Stimulated activated effector memory CD8-positive, alpha-beta T cell treated with anti-CD3 and anti-CD28 coated beads, Interleukin-12 subunit alpha, Interleukin-12 subunit beta, amount 100 ng/mL, for 72 hours (primary cell): Measurements from ENCODE around the gene LOXHD1.

Source experiments
- ATAC-seq: fragments of 150-1000 bp; cut with Tn5 transposase; 2 replicates; pipeline ENCODE4 v1.10.0; 2021
- DNase-seq, 2 donors: peaks; one replicate each; pipeline ENCODE4 v3.0.0; 2021 to 2022; ENCODE audit warnings: low spot score in 2 of 2
- H3K27ac Mint-ChIP-seq: one replicate; pipeline ENCODE4 v1.8.0; 2022; ENCODE audit warnings: mild to moderate bottlenecking, mixed read lengths
- H3K36me3 Mint-ChIP-seq: one replicate; pipeline ENCODE4 v1.8.0; 2022; ENCODE audit warnings: mild to moderate bottlenecking, mixed read lengths
- H3K4me1 Mint-ChIP-seq: one replicate; pipeline ENCODE4 v1.8.0; 2022; ENCODE audit warnings: mixed read lengths
- H3K4me3 Mint-ChIP-seq: one replicate; pipeline ENCODE4 v1.8.0; 2022; ENCODE audit warnings: mild to moderate bottlenecking, mixed read lengths
- H3K9me3 Mint-ChIP-seq: one replicate; pipeline ENCODE4 v1.8.0; 2022; ENCODE audit warnings: mixed read lengths

The LOXHD1 gene

DNA sequence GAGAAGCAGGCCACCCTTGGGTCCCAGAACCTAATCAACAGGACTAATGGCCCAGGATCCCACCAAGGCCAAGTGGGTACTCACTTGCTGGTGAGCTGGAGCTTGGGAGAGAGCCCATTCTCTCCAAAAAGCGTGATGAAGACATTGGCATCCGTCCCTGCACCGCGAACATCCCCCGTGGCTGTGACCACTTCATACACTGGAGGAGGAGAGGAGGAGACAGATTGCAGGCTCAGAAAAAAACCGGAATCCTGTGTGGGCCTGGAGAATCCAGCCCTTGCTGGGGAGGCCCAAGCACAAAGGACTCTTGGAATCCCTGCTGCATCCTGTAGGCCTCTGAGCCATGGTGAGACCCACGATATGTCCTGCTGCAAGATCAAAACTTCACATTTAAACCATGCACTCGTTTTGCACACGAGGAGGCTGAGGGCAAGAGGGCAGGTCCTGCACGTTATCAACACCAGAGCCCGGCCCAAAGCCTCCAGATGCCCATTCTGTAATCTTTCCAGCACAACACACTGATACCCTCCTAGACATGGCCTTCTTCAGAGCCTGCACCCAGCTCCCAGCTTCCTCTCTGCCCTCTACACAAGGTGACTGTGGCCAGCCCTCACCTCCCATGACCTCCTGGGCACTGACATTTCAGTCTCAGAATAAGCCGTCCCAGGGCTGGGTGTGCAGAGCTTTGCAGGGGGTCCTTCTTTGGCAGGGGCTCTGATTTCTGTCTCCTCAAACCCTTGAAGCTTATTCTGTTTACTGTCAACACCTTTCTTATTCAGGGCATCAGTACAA is 7.8 kb downstream of the LOXHD1 start:
- Mint-ChIP-seq H3K27ac (no peak overlapping the region), H3K36me3 (no peaks in the 10 kb centered on the region), H3K4me3 (no peak overlapping the region), H3K9me3 (no peaks in the 10 kb centered on the region), H3K4me1 (no peaks in the 10 kb centered on the region)
- ATAC-seq: no peak
- no peak for DNase-seq

DNA sequence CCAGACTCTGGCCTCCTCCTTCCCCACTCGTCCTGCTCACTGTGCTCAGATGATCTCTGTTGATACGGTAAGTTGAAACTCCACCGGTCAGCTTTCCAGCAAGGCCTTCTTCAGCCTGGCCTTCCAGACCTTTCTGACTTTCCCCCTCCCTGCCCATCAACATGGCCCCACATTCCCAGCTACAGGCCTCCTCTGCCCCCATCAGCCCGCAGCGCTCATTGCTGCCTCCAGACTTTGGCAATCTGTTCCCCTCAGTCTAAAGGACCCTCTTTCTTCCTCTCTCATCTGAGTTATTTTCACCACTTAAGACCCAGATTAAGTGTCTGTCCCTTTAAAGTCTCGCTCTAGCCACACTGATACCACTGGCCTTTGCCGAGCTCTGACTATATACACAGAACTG is 10.6 kb downstream of the LOXHD1 start:
- Mint-ChIP-seq H3K9me3 (no peaks in the 10 kb centered on the region), H3K36me3 (no peaks in the 10 kb centered on the region), H3K4me1 (no peaks in the 10 kb centered on the region), H3K27ac (no peak overlapping the region), H3K4me3 (no peak overlapping the region)
- ATAC-seq (peak; percentile 11), DNase-seq (no peak)

DNA sequence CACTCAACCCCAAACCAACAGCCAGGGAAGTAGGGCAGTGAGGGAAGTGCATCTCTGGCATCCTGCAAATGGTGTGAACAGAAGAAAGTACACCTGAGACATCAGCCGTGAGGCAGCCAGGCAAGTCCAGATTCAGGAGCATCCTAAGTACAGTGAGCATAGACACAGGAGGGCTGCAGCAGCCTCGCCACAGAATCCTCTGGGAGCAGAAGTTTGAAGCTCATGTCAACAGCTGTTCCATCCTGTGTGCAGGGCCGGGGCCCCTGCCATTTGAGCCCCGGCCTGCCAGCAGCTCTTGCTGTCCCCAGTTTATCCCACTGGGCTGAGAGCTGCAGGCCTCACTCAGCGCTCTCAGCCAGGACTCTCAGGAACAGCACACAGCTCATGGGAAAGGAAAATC is 14.5 kb downstream of the LOXHD1 start:
- DNase-seq: no peak
- Mint-ChIP-seq H3K4me3 (no peak overlapping the region), H3K36me3 (no peaks in the 10 kb centered on the region), H3K4me1 (no peaks in the 10 kb centered on the region), H3K27ac (no peak overlapping the region), H3K9me3 (no peaks in the 10 kb centered on the region)
- ATAC-seq: no peak

GRCh38 chr18:46641917-46642316 is 15.1 kb downstream of the LOXHD1 start:
- ATAC-seq (no peak), DNase-seq (no peak)
- Mint-ChIP-seq H3K9me3 (no peaks in the 10 kb centered on the region), H3K36me3 (no peaks in the 10 kb centered on the region), H3K27ac (no peak overlapping the region), H3K4me3 (no peak overlapping the region), H3K4me1 (no peaks in the 10 kb centered on the region)

- H3K4me1 Mint-ChIP-seq: no peaks in the 10 kb centered on the region
- H3K9me3 Mint-ChIP-seq: no peaks in the 10 kb centered on the region
- H3K27ac Mint-ChIP-seq: no peak overlapping the region
- H3K36me3 Mint-ChIP-seq: no peaks in the 10 kb centered on the region
- no peak for DNase-seq
- ATAC-seq: no peak
- no peak overlapping the region for H3K4me3 Mint-ChIP-seq
Measured at GRCh38 chr18:46639386-46639785, 17.6 kb downstream of the LOXHD1 start.

- no peak overlapping the region for H3K27ac Mint-ChIP-seq
- ATAC-seq (no peak), DNase-seq (no peak)
- no peaks in the 10 kb centered on the region for H3K4me1 Mint-ChIP-seq
- no peaks in the 10 kb centered on the region for H3K36me3 Mint-ChIP-seq
- no peaks in the 10 kb centered on the region for H3K9me3 Mint-ChIP-seq
- H3K4me3 Mint-ChIP-seq: no peak overlapping the region
Measured at GRCh38 chr18:46636040-46636630, 20.9 kb downstream of the LOXHD1 start.

- Mint-ChIP-seq H3K4me3 (no peak overlapping the region), H3K4me1 (peaks cover 12% of the 10 kb centered on the region), H3K27ac (no peak overlapping the region), H3K9me3 (peaks cover 2% of the 10 kb centered on the region), H3K36me3 (no peaks in the 10 kb centered on the region)
- no peak for DNase-seq
- no peak for ATAC-seq
Measured at GRCh38 chr18:46632401-46633071, 24.5 kb downstream of the LOXHD1 start.

DNA sequence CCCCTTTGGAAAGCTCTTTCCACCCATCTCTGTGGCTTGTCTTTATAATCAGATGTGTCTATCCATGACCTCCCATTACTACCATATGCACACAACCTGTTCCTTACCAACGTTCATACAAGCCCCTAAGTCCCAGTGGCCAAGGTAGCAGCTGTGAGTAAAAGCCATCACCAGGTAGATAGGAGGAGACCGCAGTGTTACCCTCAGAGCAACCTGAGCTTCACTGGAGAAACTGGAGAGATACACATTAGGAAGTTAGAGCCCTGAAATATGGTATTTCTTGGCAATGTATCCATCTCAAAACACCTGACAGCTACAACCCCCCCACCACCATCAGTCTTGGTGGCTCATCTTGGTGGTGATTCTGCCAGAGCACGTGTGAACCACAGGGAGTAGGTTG is 26.0 kb downstream of the LOXHD1 start:
- Mint-ChIP-seq H3K27ac (no peak overlapping the region), H3K4me3 (no peak overlapping the region), H3K9me3 (peaks cover 2% of the 10 kb centered on the region), H3K36me3 (no peaks in the 10 kb centered on the region), H3K4me1 (peaks cover 12% of the 10 kb centered on the region)
- no peak for DNase-seq
- no peak for ATAC-seq

- Mint-ChIP-seq H3K4me3 (no peak overlapping the region), H3K4me1 (peaks cover 12% of the 10 kb centered on the region), H3K27ac (no peak overlapping the region), H3K36me3 (no peaks in the 10 kb centered on the region), H3K9me3 (peaks cover 2% of the 10 kb centered on the region)
- DNase-seq (peak in 1 of 2 donors; percentile 47), ATAC-seq (peak; percentile 85)
Measured at GRCh38 chr18:46630160-46630559, 26.9 kb downstream of the LOXHD1 start.

DNA sequence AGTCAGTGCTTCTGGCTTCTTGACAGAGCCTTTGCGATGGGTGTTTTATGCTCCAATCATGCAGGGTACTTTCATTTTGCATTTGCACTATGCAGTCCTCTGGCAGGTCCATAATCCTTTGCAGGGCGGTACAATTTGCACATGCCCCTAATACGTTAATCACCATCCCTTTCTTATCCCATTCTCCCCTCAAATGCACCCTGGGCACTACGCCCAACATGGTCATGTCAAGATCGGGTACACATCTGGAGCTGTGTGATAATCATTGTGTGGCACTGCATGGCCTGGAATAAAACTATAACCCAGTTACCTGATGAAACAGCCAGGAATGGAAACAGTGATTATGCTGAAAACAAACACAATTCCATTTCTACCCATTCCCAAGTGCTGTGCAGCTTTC is 27.7 kb downstream of the LOXHD1 start:
- ATAC-seq: no peak

GRCh38 chr18:46628206-46628605 is 28.8 kb downstream of the LOXHD1 start:
- no peaks in the 10 kb centered on the region for H3K36me3 Mint-ChIP-seq
- ATAC-seq (no peak), DNase-seq (peak in 1 of 2 donors; percentile 15)
- peaks cover 28% of the 10 kb centered on the region for H3K4me1 Mint-ChIP-seq
- peaks cover 2% of the 10 kb centered on the region for H3K9me3 Mint-ChIP-seq
- H3K27ac Mint-ChIP-seq: no peak overlapping the region
- H3K4me3 Mint-ChIP-seq: no peak overlapping the region

More for the DNA sequence above, 27.7 kb downstream of the LOXHD1 start:
- no peak for DNase-seq
- no peak overlapping the region for H3K4me3 Mint-ChIP-seq
- no peak overlapping the region for H3K27ac Mint-ChIP-seq
- peaks cover 2% of the 10 kb centered on the region for H3K9me3 Mint-ChIP-seq
- peaks cover 18% of the 10 kb centered on the region for H3K4me1 Mint-ChIP-seq
- no peaks in the 10 kb centered on the region for H3K36me3 Mint-ChIP-seq

DNA sequence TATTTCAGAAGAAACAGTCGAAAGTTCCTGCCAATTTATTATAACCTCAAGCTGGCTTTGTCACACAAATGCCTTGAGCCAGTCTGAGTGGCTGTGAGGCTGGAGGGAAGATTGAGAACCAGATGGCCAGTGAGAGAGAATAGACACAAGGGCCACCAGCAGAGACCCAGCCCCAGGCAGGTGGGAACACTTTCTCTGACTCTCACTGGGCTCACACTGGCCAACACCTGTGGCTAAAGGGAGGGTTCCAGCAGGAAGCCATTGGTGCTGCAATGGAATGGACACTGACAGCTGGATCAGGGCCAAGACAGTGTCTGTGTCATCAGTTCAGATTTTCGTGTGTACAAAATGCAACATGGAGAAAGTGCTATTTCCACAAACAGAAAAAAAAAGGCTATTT is 29.9 kb downstream of the LOXHD1 start:
- H3K27ac Mint-ChIP-seq: no peak overlapping the region
- H3K36me3 Mint-ChIP-seq: no peaks in the 10 kb centered on the region
- no peak for ATAC-seq
- H3K4me1 Mint-ChIP-seq: peaks cover 32% of the 10 kb centered on the region
- DNase-seq: no peak
- H3K4me3 Mint-ChIP-seq: no peak overlapping the region
- H3K9me3 Mint-ChIP-seq: peaks cover 2% of the 10 kb centered on the region

- no peaks in the 10 kb centered on the region for H3K36me3 Mint-ChIP-seq
Measured at GRCh38 chr18:46625069-46625468, 32.0 kb downstream of the LOXHD1 start.

GRCh38 chr18:46624127-46624526 is 32.9 kb downstream of the LOXHD1 start:
- peak overlapping the region; percentile 46 for H3K27ac Mint-ChIP-seq
- peak in 1 of 2 donors; percentile 51 for DNase-seq
- H3K4me1 Mint-ChIP-seq: peaks cover 20% of the 10 kb centered on the region
- ATAC-seq: peak; percentile 54
- H3K36me3 Mint-ChIP-seq: no peaks in the 10 kb centered on the region
- no peaks in the 10 kb centered on the region for H3K9me3 Mint-ChIP-seq
- peak overlapping the region; percentile 21 for H3K4me3 Mint-ChIP-seq

More at GRCh38 chr18:46625069-46625468, 32.0 kb downstream of the LOXHD1 start:
- H3K27ac Mint-ChIP-seq: no peak overlapping the region
- DNase-seq (no peak), ATAC-seq (no peak)
- H3K4me3 Mint-ChIP-seq: no peak overlapping the region
- H3K9me3 Mint-ChIP-seq: no peaks in the 10 kb centered on the region
- peaks cover 23% of the 10 kb centered on the region for H3K4me1 Mint-ChIP-seq

- peak; percentile 66 for ATAC-seq
- peak overlapping the region; percentile 21 for H3K4me3 Mint-ChIP-seq
- H3K36me3 Mint-ChIP-seq: no peaks in the 10 kb centered on the region
- DNase-seq: peak in 1 of 2 donors; percentile 49
- no peaks in the 10 kb centered on the region for H3K9me3 Mint-ChIP-seq
- peaks cover 20% of the 10 kb centered on the region for H3K4me1 Mint-ChIP-seq
- peak overlapping the region; percentile 46 for H3K27ac Mint-ChIP-seq
Measured at GRCh38 chr18:46623541-46623940, 33.5 kb downstream of the LOXHD1 start.

DNA sequence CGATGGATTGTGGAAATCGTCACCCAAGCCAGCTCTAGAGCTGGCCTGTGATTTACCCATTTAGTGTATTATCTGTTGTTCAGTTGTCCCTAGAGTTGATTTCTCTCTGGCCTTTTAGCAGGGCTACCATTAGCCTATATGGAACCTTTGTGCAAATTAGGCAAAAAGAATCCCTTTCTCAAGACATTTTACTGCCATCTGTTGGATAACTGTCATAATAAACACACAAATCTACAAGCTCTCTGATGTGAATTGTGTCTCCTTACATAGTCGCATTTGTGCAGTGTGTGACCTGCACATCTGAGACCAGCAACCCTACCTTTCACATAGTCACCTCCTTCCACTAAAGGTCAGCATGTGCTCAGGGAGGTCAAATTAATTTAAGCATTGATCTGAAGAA is 34.0 kb downstream of the LOXHD1 start:
- H3K36me3 Mint-ChIP-seq: no peaks in the 10 kb centered on the region
- ATAC-seq (no peak), DNase-seq (peak in 1 of 2 donors; percentile 38)
- H3K9me3 Mint-ChIP-seq: no peaks in the 10 kb centered on the region
- H3K27ac Mint-ChIP-seq: peak overlapping the region; percentile 46
- peak overlapping the region; percentile 21 for H3K4me3 Mint-ChIP-seq
- peaks cover 20% of the 10 kb centered on the region for H3K4me1 Mint-ChIP-seq
